Measurements from ENCODE around the gene CPT1A.

The CPT1A gene

GRCh38 chr11:68710409-68710808, 131.3 kb downstream of the CPT1A start:
- DNase-seq (ENCODE audit: low read depth, low spot score), result no peak

GRCh38 chr11:68709062-68709461, 132.7 kb downstream of the CPT1A start:
- DNase-seq (ENCODE audit: low read depth, low spot score), result no peak

- DNase-seq (ENCODE audit: low read depth, low spot score), result no peak
Measured at GRCh38 chr11:68707527-68707926, 134.2 kb downstream of the CPT1A start.

- no peak for DNase-seq (ENCODE audit: low read depth, low spot score)
Measured at GRCh38 chr11:68704887-68705286, 136.8 kb downstream of the CPT1A start.
